Globus pallidus (tissue), 1 donor: Measurements from ENCODE around the gene OR6B1.
"Not testable (repeated sequence)": the region's sequence is repeated elsewhere in the genome, so short reads cannot be mapped to it uniquely, and the experiment has no call there.

Experiments
- DNase-seq: peaks from one replicate; pipeline ENCODE4 v3.0.0-alpha.2; 2015; ENCODE audit warnings: low spot score

Gene OR6B1

DNA sequence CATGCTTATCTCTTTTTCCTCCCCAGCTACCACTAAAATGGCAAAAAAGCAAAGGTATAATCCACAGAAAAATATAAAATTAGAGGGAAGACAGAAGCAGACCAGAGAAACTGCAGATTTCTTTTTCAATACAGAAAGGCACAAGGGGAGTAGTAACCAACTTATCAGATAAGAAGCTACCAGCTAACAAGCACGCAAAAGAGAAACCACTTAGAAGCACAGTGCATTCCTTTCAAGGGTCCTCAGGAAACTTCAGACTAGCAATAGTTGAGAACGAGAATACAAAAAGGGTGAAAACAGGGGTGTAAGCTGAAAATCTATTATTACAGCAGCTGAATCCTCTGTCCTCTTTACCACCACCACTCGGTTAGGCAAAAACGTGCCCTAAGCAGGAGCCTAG is 38.8 kb downstream of the OR6B1 start:
- no peak for DNase-seq

DNA sequence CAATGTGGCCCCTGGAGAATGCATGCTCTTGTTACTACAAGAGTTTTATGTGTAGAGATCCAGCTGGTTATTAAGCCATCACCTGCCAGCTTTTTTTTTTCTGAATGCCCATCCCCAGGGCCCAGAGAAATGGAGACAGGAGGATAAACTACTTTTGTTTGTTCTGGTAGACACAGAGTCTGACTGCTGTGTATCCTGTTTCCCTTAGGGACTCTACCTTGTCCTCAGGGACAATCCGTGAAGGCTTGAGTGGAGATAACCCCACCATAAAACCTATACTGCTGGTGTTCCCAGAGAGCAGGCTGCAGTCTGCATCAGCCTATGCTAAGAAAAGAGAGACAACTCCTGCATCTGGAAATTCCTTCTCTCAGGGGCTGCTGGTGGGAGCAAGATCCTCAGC is 48.5 kb downstream of the OR6B1 start, which contains the start of gene OR2A5:
Gene OR2A5 (plus strand): TSS at position 301 of the 400 bp plus-strand sequence. CDS start 1,454 bp downstream, outside the sequence.
- no peak for DNase-seq

DNA sequence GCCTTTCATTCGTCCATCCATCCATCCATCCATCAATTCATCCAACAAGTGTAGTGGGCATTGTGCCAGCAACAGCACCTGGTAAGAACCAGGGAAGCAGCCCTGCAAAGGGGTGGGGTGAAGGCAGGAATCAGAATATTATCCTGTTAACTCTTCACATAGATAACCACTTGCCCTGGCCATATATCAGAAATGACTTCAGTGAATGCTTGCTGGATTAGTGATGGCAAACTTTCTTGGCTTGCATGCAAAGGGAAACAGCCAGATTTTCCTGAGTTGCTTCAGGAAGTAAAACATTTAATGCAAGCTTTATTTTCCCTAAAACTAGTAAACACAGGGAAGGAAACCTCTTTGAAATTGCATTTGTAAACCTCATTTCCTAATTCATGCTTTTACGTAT is 49.4 kb downstream of the OR6B1 start:
- no peak for DNase-seq

DNA sequence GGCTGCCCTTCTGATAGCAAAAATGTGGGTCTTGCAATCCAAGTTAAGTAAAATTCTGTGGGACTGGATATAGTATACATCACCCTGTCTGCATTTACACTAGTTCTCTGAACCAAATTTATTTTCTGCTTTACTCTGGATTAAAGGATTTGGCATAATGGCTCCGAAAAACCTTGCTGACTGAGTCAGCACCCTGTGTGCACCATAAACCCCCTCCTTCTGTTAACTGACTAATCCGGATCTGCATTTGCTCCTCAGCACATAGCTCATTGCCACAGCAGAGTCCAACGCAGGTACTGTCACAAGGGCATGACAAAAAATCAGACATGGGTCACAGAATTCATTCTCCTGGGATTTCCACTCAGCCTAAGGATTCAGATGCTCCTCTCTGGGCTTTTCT is 50.0 kb downstream of the OR6B1 start:
- no peak for DNase-seq

DNA sequence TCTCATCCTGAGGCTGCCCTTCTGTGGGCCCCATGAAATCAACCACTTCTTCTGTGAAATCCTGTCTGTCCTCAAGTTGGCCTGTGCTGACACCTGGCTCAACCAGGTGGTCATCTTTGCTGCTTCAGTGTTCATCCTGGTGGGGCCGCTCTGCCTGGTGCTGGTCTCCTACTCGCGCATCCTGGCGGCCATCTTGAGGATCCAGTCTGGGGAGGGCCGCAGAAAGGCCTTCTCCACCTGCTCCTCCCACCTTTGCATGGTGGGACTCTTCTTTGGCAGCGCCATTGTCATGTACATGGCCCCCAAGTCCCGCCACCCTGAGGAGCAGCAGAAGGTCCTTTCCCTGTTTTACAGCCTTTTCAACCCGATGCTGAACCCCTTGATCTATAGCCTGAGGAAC is 50.8 kb downstream of the OR6B1 start:
- DNase-seq = not testable (repeated sequence)

DNA sequence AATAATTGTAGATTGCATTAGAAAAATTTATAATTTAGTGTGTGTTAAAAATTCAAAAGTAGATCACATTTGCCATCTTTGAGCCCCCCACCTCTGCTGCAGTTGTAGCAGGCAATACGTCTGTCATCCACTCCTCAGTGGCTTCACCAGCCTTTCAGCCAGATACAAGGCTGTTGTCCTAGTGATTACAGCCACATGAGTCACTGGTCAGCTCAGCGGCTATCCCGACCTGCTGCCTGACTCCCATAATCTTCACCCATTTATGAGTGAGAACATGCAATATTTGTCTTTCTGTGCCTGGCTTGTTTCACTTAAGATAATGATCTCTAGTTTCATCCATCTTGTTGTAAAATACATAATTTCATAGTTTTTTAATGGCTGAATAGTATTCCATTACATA is 57.8 kb downstream of the OR6B1 start:
- DNase-seq = no peak
